ENCODE measurements around the gene WNT9B.

WNT9B gene

DNA sequence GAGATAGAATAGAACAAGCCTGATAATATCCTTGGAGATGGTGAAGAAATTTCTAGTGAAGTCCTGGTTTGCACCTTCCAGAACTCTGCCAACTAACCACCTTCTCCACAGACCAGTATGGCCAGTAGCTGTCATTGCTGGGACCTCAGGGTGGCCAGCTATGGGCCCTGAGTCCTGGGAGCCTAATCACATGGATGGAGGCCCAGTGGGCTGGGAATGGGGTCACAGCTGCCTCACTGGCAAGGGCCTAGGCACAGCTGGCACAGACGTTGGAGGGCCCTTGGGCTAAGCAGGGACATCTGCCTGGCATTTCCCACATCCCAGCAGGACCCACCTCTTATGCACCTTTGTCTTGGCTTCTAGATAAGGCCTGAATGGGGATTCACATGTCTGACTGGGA is 25.3 kb upstream of the WNT9B start:
- DNase-seq: no peak
- H2AK5ac ChIP-seq (ENCODE audit: low read length, severe bottlenecking): no peak overlapping the region
- peaks cover 2% of the 10 kb centered on the region for H3K4me1 ChIP-seq (ENCODE audit: control insufficient read depth, insufficient read depth, low read depth, low read length)
- H3K9me3 ChIP-seq (ENCODE audit: control insufficient read depth, low read length): no peaks in the 10 kb centered on the region
- no peak overlapping the region for H3K18ac ChIP-seq (ENCODE audit: low read depth in 1 of 2, low read length in 2 of 2)
- H3K23ac ChIP-seq (ENCODE audit: low read length in 2 of 2): no peak overlapping the region
- no peak overlapping the region for H4K91ac ChIP-seq (ENCODE audit: low read length)
- H2BK12ac ChIP-seq (ENCODE audit: low read length in 2 of 2): no peak overlapping the region
- WGBS: 56% methylated on average over 1 of the region's 1 CpG
- H3K27ac ChIP-seq (ENCODE audit: low read length, poor library complexity, severe bottlenecking): no peak overlapping the region
- H3K27me3 ChIP-seq (ENCODE audit: control insufficient read depth in 1 of 2, insufficient read depth in 1 of 2, low read length in 2 of 2): peaks cover 27 to 53% of the 10 kb centered on the region in 2 experiments
- no peak overlapping the region for H3K4me2 ChIP-seq (ENCODE audit: low read length, poor library complexity, severe bottlenecking)
- no peak overlapping the region for H2AFZ ChIP-seq (ENCODE audit: low read depth, low read length)
- no peak overlapping the region for H3K4ac ChIP-seq (ENCODE audit: low read depth in 1 of 2, low read length in 2 of 2)
- no peak overlapping the region for H3K4me3 ChIP-seq (ENCODE audit: insufficient read depth in 1 of 2, low read depth in 1 of 2, low read length in 2 of 2)
- no peaks in the 10 kb centered on the region for H3K79me1 ChIP-seq (replicated peaks; ENCODE audit: low read length, poor library complexity, severe bottlenecking)
- no peak overlapping the region for H3K9ac ChIP-seq (ENCODE audit: low read length)
- no peak overlapping the region for H3K14ac ChIP-seq (ENCODE audit: low read length in 2 of 2)
- H2BK120ac ChIP-seq (ENCODE audit: low read depth, low read length): no peak overlapping the region
- H2BK5ac ChIP-seq (ENCODE audit: low read depth, low read length, poor library complexity, severe bottlenecking): no peak overlapping the region
- no peak overlapping the region for H2BK15ac ChIP-seq (ENCODE audit: low read depth, poor library complexity, severe bottlenecking)
- H4K8ac ChIP-seq (ENCODE audit: low read length): no peak overlapping the region
- peaks cover 0 to 4% of the 10 kb centered on the region in 2 experiments for H3K36me3 ChIP-seq (ENCODE audit: control insufficient read depth in 1 of 2, insufficient read depth in 2 of 2, low read depth in 1 of 2, low read length in 2 of 2)

DNA sequence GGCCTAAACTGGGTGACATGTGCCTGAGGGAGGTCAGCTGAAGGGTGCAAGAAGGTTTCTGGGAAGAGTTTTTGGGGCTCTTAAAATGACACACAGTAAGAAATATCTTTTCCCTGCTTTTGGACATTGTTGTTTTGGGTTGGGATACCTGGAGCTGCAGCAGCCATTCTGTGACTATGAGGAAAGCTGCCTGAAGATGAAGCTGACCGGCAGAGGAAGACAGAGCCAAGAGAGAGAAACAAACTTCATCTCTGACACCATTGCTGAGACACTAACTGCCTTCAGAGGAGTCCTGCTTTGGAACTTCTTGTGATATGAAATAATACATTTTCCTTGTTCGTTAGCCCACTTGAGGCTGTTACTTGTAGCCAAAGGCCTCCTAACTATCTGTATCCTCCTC is 24.1 kb upstream of the WNT9B start:
- Histone ChIP-seq H3K79me1 (replicated peaks; ENCODE audit: low read length, poor library complexity, severe bottlenecking) (no peaks in the 10 kb centered on the region), H3K36me3 (ENCODE audit: control insufficient read depth in 1 of 2, insufficient read depth in 2 of 2, low read depth in 1 of 2, low read length in 2 of 2) (peaks cover 0 to 3% of the 10 kb centered on the region in 2 experiments)
- 80% methylated on average over 1 of the region's 2 CpGs for WGBS

DNA sequence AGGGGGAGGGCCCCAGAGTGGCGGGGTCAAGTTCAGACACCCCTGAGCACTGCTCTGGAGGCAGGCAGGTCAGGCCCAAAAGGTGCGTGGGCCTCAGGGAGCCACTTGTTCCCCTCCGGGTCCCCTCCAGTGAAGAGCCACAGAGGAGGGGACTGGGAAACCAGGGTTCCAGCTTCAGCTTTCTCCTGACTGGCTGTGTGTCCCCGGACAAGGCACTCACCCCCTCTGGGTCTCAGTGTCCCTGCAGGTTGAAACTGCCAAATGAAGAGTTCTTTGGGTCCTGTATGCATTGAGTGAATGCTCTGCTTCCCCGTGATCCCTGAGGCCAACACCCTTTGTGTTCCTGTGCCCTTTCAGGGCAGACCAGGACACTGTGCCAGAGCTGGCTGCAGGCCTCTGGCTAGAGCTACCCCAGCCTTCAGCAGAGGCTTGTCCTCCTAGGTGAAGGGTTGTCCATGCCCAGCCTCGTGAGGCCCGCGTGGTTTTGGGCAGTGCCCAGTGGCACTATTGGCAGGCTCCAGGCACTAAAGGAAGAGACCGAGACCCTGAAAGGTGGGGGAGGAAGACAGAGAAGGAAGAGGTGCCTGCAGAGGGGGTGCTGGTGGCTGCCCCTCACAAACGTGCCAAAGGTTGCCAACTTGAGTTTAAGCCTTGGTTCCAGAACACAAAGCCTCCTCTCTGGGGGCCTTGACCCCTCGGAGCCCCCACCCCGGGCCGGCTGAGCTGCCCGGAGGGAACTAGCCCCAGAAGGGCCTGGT is 19.6 kb upstream of the WNT9B start:
- no peak overlapping the region for H3K27ac ChIP-seq (ENCODE audit: low read length, poor library complexity, severe bottlenecking)
- H2AK5ac ChIP-seq (ENCODE audit: low read length, severe bottlenecking): no peak overlapping the region
- no peak overlapping the region for H2BK15ac ChIP-seq (ENCODE audit: low read depth, poor library complexity, severe bottlenecking)
- no peak overlapping the region for H3K4me2 ChIP-seq (ENCODE audit: low read length, poor library complexity, severe bottlenecking)
- no peak overlapping the region for H3K4ac ChIP-seq (ENCODE audit: low read depth in 1 of 2, low read length in 2 of 2)
- H3K4me1 ChIP-seq (ENCODE audit: control insufficient read depth, insufficient read depth, low read depth, low read length): peaks cover 14% of the 10 kb centered on the region
- no peak overlapping the region for H4K91ac ChIP-seq (ENCODE audit: low read length)
- no peak overlapping the region for H2AFZ ChIP-seq (ENCODE audit: low read depth, low read length)
- 79% methylated on average over 14 of the region's 14 CpGs for WGBS
- H3K18ac ChIP-seq (ENCODE audit: low read depth in 1 of 2, low read length in 2 of 2): no peak overlapping the region
- no peak for DNase-seq
- no peaks in the 10 kb centered on the region for H3K79me1 ChIP-seq (replicated peaks; ENCODE audit: low read length, poor library complexity, severe bottlenecking)
- no peaks in the 10 kb centered on the region for H3K9me3 ChIP-seq (ENCODE audit: control insufficient read depth, low read length)
- H3K9ac ChIP-seq (ENCODE audit: low read length): no peak overlapping the region
- H2BK120ac ChIP-seq (ENCODE audit: low read depth, low read length): no peak overlapping the region
- no peak overlapping the region for H4K8ac ChIP-seq (ENCODE audit: low read length)
- H3K27me3 ChIP-seq (ENCODE audit: control insufficient read depth in 1 of 2, insufficient read depth in 1 of 2, low read length in 2 of 2): peaks cover 12 to 18% of the 10 kb centered on the region in 2 experiments
- H3K4me3 ChIP-seq (ENCODE audit: insufficient read depth in 1 of 2, low read depth in 1 of 2, low read length in 2 of 2): no peak overlapping the region
- H3K14ac ChIP-seq (ENCODE audit: low read length in 2 of 2): no peak overlapping the region
- H2BK5ac ChIP-seq (ENCODE audit: low read depth, low read length, poor library complexity, severe bottlenecking): no peak overlapping the region
- H3K36me3 ChIP-seq (ENCODE audit: control insufficient read depth in 1 of 2, insufficient read depth in 2 of 2, low read depth in 1 of 2, low read length in 2 of 2): no peaks in the 10 kb centered on the region
- no peak overlapping the region for H2BK12ac ChIP-seq (ENCODE audit: low read length in 2 of 2)
- no peak overlapping the region for H3K23ac ChIP-seq (ENCODE audit: low read length in 2 of 2)

More for the DNA sequence above, 24.1 kb upstream of the WNT9B start:
- Histone ChIP-seq H3K9ac (ENCODE audit: low read length) (no peak overlapping the region), H3K27ac (ENCODE audit: low read length, poor library complexity, severe bottlenecking) (no peak overlapping the region), H4K91ac (ENCODE audit: low read length) (no peak overlapping the region), H2AFZ (ENCODE audit: low read depth, low read length) (no peak overlapping the region), H2BK120ac (ENCODE audit: low read depth, low read length) (no peak overlapping the region), H3K4ac (ENCODE audit: low read depth in 1 of 2, low read length in 2 of 2) (no peak overlapping the region), H3K23ac (ENCODE audit: low read length in 2 of 2) (no peak overlapping the region), H3K4me1 (ENCODE audit: control insufficient read depth, insufficient read depth, low read depth, low read length) (no peaks in the 10 kb centered on the region), H2AK5ac (ENCODE audit: low read length, severe bottlenecking) (no peak overlapping the region), H3K18ac (ENCODE audit: low read depth in 1 of 2, low read length in 2 of 2) (no peak overlapping the region), H3K14ac (ENCODE audit: low read length in 2 of 2) (no peak overlapping the region), H4K8ac (ENCODE audit: low read length) (no peak overlapping the region), H2BK12ac (ENCODE audit: low read length in 2 of 2) (no peak overlapping the region), H3K27me3 (ENCODE audit: control insufficient read depth in 1 of 2, insufficient read depth in 1 of 2, low read length in 2 of 2) (peaks cover 20 to 43% of the 10 kb centered on the region in 2 experiments), H2BK5ac (ENCODE audit: low read depth, low read length, poor library complexity, severe bottlenecking) (no peak overlapping the region), H2BK15ac (ENCODE audit: low read depth, poor library complexity, severe bottlenecking) (no peak overlapping the region), H3K4me2 (ENCODE audit: low read length, poor library complexity, severe bottlenecking) (no peak overlapping the region), H3K9me3 (ENCODE audit: control insufficient read depth, low read length) (no peaks in the 10 kb centered on the region), H3K4me3 (ENCODE audit: insufficient read depth in 1 of 2, low read depth in 1 of 2, low read length in 2 of 2) (no peak overlapping the region)
- no peak for DNase-seq

- Histone ChIP-seq H2BK120ac (ENCODE audit: low read depth, low read length) (no peak overlapping the region), H3K4me2 (ENCODE audit: low read length, poor library complexity, severe bottlenecking) (no peak overlapping the region), H3K27ac (ENCODE audit: low read length, poor library complexity, severe bottlenecking) (no peak overlapping the region), H3K14ac (ENCODE audit: low read length in 2 of 2) (no peak overlapping the region), H2AK5ac (ENCODE audit: low read length, severe bottlenecking) (no peak overlapping the region), H3K4me1 (ENCODE audit: control insufficient read depth, insufficient read depth, low read depth, low read length) (peaks cover 14% of the 10 kb centered on the region), H2BK5ac (ENCODE audit: low read depth, low read length, poor library complexity, severe bottlenecking) (no peak overlapping the region), H3K18ac (ENCODE audit: low read depth in 1 of 2, low read length in 2 of 2) (no peak overlapping the region), H3K9me3 (ENCODE audit: control insufficient read depth, low read length) (no peaks in the 10 kb centered on the region), H4K8ac (ENCODE audit: low read length) (no peak overlapping the region), H2BK12ac (ENCODE audit: low read length in 2 of 2) (no peak overlapping the region), H3K9ac (ENCODE audit: low read length) (peak overlapping the region; percentile 73), H3K4ac (ENCODE audit: low read depth in 1 of 2, low read length in 2 of 2) (no peak overlapping the region), H3K4me3 (ENCODE audit: insufficient read depth in 1 of 2, low read depth in 1 of 2, low read length in 2 of 2) (no peak overlapping the region), H3K23ac (ENCODE audit: low read length in 2 of 2) (no peak overlapping the region), H3K27me3 (ENCODE audit: control insufficient read depth in 1 of 2, insufficient read depth in 1 of 2, low read length in 2 of 2) (peaks cover 11 to 15% of the 10 kb centered on the region in 2 experiments), H2BK15ac (ENCODE audit: low read depth, poor library complexity, severe bottlenecking) (no peak overlapping the region), H3K79me1 (replicated peaks; ENCODE audit: low read length, poor library complexity, severe bottlenecking) (no peaks in the 10 kb centered on the region), H3K36me3 (ENCODE audit: control insufficient read depth in 1 of 2, insufficient read depth in 2 of 2, low read depth in 1 of 2, low read length in 2 of 2) (no peaks in the 10 kb centered on the region), H4K91ac (ENCODE audit: low read length) (no peak overlapping the region), H2AFZ (ENCODE audit: low read depth, low read length) (no peak overlapping the region)
- no peak for DNase-seq
- WGBS: 35% methylated on average over 11 of the region's 11 CpGs
Measured at GRCh38 chr17:46832331-46832821, 19.0 kb upstream of the WNT9B start.

Measured in mesenchymal stem cell (in vitro differentiated cells and primary cell).